Adrenal gland (tissue), 12 donors: ENCODE measurements around the gene RXFP4. TPM values are rescaled to one million over a fixed set of nuclear protein-coding genes. Genes with fewer than 3 reads are reported as not detected.
"Not testable (repeated sequence)": the region's sequence is repeated elsewhere in the genome, so short reads cannot be mapped to it uniquely, and the experiment has no call there.

Experiments
- DNase-seq, 7 donors: peaks; one replicate each; pipeline ENCODE4 v3.0.0-alpha.2; 2019 to 2020
- H3K27ac ChIP-seq, 5 donors: fragments of 200-600 bp; sonication (generic) in 4 of 5; 1 replicate in 3 of 5; 2 replicates in 2 of 5; pipeline versions ENCODE4 v1.5.1 to v1.8.0; 2016 to 2020; ENCODE audit warnings: mild to moderate bottlenecking in 1 of 5
- H3K27me3 ChIP-seq: fragments of 200-600 bp; 2 replicates; pipeline ENCODE4 v1.8.0; 2021
- H3K36me3 ChIP-seq, 2 donors: fragments of 200-600 bp; replicated peaks in 1 of 2; 1 replicate in 1 of 2; 2 replicates in 1 of 2; pipeline versions ENCODE4 v1.5.1 to v1.8.0; 2018 to 2022
- H3K4me1 ChIP-seq, 2 donors: fragments of 200-600 bp; replicated peaks in 1 of 2; 1 replicate in 1 of 2; 2 replicates in 1 of 2; pipeline versions ENCODE4 v1.5.1 to v1.8.0; 2018 to 2021
- H3K4me3 ChIP-seq, 4 donors: fragments of 200-600 bp; sonication (generic) in 3 of 4; one replicate each; pipeline ENCODE4 v1.5.1; 2016 to 2018
- H3K9me3 ChIP-seq, 3 donors: fragments of 200-600 bp; sonication (generic) in 1 of 3; replicated peaks in 1 of 3; 1 replicate in 2 of 3; 2 replicates in 1 of 3; pipeline versions ENCODE4 v1.5.1 to v1.8.0; 2016 to 2021
- POLR2A ChIP-seq, 2 donors: fragments of 450-650 bp; IDR thresholded peaks; one replicate each; pipeline ENCODE4 v1.6.1; 2017; ENCODE audit warnings: antibody characterized with exemption in 2 of 2, mild to moderate bottlenecking in 2 of 2, moderate library complexity in 1 of 2
- WGBS, 4 donors: extraction: QIAGEN DNeasy Blood & Tissue Kit in 2 of 4; methylation state at CpG; one replicate each; pipeline versions ENCODE4 v1.1.5 to v1.1.7; 2013 to 2017; 5-methylcytosine and 5-hydroxymethylcytosine counted together
- intact Hi-C, 2 donors: fragments of 100-400 bp; cut with DNase I; formaldehyde crosslinking; loops; one replicate each; pipeline versions ENCODE4 v1.14.1 to v1.15.0; 2022 to 2023
- polyA plus RNA-seq, 3 donors: library from polyadenylated mRNA; stranded (reverse); fragments of 200-250 nt in 2 of 3; fragments of 350-450 nt in 1 of 3; fragmentation: Illumina TruSeq in 1 of 3; extraction: RNeasy Lipid Tissue Mini Kit (QIAGEN cat#74804) in 1 of 3; gene quantifications; one replicate each; pipeline ENCODE4 v1.2.3, GENCODE V29; 2013 to 2014
- total RNA-seq, 9 donors: library from RNA; depleted of rRNA in 4 of 9; stranded (reverse); fragments of >200 nt in 4 of 9; fragments of 120-200 nt in 1 of 9; fragmentation: NEBNext Ultra II Directional in 1 of 9; extraction: Animal tissue kit (Norgen Biotek cat#: 25700) in 1 of 9; gene quantifications; one replicate each; pipeline versions ENCODE4 v1.1.0 to v1.2.4, GENCODE V29; 2013 to 2023
- TF ChIP-seq, protein P1 (sequence below), 6 experiments: fragments of 450-650 bp in 4 of 6; fragments of 200-600 bp in 2 of 6; sonication (generic) in 1 of 6; IDR thresholded peaks; 1 replicate in 5 of 6; 2 replicates in 1 of 6; pipeline versions ENCODE4 v1.5.1 to v1.8.0; 2016 to 2021; ENCODE audit warnings: antibody characterized with exemption in 6 of 6, mild to moderate bottlenecking in 2 of 6, moderate library complexity in 1 of 6
- donor health status: healthy with polysubstance abuse.
- donor health status: Bipolar disorder and iron deficiency.
- donor health status: DM: yes; HTN: yes; CAD: no.
- donor health status: DM: no; HTN: no; CAD: no.
- donor health status: DM: no; HTN: no; CAD: no.
- donor health status: DM: yes; HTN: yes; CAD: no.

The RXFP4 gene
- total and polyA plus RNA-seq, 12 donors, result not detected

DNA sequence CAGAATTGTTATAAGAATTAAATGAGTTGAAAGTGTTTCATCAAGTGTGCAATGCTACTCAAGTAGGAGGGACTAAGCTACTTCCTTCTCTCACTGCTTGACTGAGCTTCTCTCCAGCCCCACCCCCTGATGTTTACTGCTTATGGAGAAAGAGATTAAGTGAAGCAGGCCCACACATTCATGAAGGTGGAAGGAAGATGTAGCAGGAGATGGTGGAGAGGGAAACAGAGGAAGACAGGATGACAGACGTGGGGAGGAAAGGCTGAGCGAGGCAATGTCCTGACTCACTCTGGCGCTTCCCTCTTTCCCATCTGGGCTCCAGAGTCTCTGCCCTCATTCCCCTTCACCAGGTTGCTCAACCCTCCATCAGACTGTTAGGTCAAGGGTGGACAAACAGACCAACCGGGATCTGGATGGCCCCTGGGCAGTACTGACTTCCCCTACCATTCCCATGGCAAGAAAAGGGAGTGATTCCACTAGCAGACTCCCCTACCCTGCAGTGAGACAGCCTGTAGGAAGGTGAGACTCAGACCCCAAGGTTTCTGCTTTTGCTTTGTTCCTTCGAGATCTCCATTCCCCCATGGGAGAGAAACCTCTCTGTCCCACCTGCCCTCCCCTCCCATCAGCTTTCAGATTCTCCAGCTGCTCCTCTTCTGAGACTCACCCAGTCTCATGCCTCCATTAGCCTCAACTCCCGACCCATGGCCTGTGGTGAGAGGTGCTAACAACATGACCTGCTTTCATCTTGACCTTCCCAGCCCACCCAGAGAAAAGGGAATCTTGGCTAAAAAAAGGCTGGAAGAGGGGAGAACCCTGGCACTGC lies 40.0 kb downstream of the RXFP4 start:
- DNase-seq, result no peak
- Histone ChIP-seq H3K4me3 (no peak overlapping the region), H3K9me3 (no peaks in the 10 kb centered on the region), H3K27ac (peak overlapping the region in 1 of 5 donors; percentile 53), H3K4me1 (peaks cover 0 to 14% of the 10 kb centered on the region in 2 donors), H3K27me3 (no peaks in the 10 kb centered on the region), H3K36me3 (no peaks in the 10 kb centered on the region)
- WGBS, 4 donors, result 55 to 67% (median 65%) methylated on average over 6 of the region's 6 CpGs
- TF ChIP-seq, protein P1, sequence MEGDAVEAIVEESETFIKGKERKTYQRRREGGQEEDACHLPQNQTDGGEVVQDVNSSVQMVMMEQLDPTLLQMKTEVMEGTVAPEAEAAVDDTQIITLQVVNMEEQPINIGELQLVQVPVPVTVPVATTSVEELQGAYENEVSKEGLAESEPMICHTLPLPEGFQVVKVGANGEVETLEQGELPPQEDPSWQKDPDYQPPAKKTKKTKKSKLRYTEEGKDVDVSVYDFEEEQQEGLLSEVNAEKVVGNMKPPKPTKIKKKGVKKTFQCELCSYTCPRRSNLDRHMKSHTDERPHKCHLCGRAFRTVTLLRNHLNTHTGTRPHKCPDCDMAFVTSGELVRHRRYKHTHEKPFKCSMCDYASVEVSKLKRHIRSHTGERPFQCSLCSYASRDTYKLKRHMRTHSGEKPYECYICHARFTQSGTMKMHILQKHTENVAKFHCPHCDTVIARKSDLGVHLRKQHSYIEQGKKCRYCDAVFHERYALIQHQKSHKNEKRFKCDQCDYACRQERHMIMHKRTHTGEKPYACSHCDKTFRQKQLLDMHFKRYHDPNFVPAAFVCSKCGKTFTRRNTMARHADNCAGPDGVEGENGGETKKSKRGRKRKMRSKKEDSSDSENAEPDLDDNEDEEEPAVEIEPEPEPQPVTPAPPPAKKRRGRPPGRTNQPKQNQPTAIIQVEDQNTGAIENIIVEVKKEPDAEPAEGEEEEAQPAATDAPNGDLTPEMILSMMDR (IDR thresholded peaks at IDR 0.05), result no peak
- TF ChIP-seq POLR2A (IDR thresholded peaks at IDR 0.05), result no peak
- intact Hi-C loops, result no loop called here

DNA sequence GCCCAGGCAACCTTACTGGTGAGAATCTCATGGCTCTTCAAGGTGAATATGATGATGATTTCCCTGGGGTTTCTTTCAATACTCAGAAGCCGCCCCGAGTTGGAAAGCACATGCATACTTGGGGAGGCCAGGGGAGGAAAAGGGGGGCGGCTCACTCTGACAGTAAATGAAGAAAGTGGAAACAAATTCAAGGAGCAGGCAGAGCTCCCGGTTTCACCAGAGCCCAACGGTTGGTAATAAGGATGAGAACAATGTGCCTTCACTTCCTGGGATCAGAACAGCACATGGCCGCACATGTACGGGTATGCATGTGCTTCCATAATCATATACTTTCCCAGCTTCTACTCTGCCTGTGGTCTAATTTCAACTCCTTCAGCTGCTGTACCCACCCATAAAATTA lies 40.7 kb downstream of the RXFP4 start:
- no peak overlapping the region for H3K4me3 ChIP-seq
- H3K4me1 ChIP-seq, result peaks cover 0 to 14% of the 10 kb centered on the region in 2 donors
- no peaks in the 10 kb centered on the region for H3K9me3 ChIP-seq
- no peak for DNase-seq
- no peaks in the 10 kb centered on the region for H3K27me3 ChIP-seq
- WGBS, 4 donors, result 76 to 81% (median 81%) methylated on average over 7 of the region's 7 CpGs
- intact Hi-C loops, result no loop called here
- no peak for TF ChIP-seq POLR2A (IDR thresholded peaks at IDR 0.05)
- TF ChIP-seq, protein P1 (IDR thresholded peaks at IDR 0.05), result no peak
- no peaks in the 10 kb centered on the region for H3K36me3 ChIP-seq
- peak overlapping the region in 1 of 5 donors; percentile 53 for H3K27ac ChIP-seq

DNA sequence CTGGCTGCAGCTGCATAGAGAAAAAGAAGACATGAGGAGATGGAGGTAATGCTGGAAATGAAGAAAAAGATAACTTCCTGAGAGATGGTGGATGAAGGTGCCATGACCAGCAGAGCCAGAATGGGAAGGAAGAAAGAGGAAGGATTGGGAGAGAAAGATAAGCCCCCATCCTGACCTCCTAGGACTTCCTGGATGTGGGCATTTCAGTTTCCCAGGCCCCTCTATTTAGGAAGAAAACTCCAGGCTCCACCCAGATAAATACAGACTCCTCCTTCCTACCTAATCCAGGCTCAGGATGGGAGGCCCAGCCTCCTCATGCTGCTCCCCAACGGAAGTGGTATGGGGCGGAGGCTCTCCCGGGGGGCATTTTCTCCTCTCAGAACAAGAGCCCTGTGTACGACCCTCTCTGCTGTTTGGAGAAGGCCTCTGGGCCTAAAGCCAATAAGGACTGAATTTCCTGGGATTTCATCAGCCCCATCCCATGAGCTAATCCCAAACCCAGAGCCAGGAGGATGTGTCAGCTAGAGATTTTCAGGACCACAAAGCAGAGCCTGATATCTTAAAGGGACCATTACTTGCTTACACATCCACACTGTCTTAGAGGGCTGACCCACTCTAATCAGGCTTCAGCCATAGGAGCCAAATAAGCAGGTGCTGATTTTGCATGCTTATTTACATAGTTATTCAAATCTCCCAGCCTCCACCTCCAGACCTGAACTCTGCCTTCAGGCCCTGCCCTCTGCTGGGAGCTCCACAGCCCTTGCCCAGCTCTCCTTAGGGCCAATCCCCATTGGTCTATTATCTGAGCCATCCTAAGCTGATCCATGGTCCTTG lies 42.0 kb downstream of the RXFP4 start:
- no peak for TF ChIP-seq POLR2A (IDR thresholded peaks at IDR 0.05)
- H3K36me3 ChIP-seq, result no peaks in the 10 kb centered on the region
- H3K27ac ChIP-seq, result peak overlapping the region in 2 of 5 donors; percentile 32 to 45
- no peaks in the 10 kb centered on the region for H3K9me3 ChIP-seq
- 30 to 63% (median 50%) methylated on average over 4 of the region's 4 CpGs for WGBS, 4 donors
- no peak overlapping the region for H3K4me3 ChIP-seq
- DNase-seq, result peak in 1 of 7 donors; percentile 63
- H3K4me1 ChIP-seq, result peaks cover 0 to 14% of the 10 kb centered on the region in 2 donors
- intact Hi-C loops, result no loop called here
- no peaks in the 10 kb centered on the region for H3K27me3 ChIP-seq

DNA sequence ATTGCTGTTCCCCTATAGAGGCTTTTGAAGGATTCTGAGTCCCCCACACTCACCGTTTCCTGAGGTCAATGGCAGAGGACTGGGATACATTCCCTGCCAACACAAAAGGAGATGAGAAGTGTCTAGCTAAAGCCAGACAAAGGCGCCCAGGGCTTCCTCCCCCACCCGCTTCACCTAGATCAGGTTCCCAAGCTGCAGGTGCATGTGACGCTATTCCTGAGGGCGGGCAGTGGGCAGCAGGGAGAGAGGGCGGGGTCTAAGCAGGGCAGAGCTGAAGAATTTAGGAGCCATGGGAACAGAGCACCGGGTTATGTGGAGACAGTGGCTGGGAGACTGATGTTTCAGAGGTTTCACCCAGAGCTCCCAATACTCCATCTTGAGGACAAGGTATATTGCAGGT lies 42.9 kb downstream of the RXFP4 start:
- whole genome bisulfite sequencing, 4 donors, result 79 to 92% (median 88%) methylated on average over 5 to 7 of the region's 7 CpGs
- DNase-seq, result no peak
- intact Hi-C loops, result no loop called here
- TF ChIP-seq, protein P1 (IDR thresholded peaks at IDR 0.05), result no peak
- no peak for TF ChIP-seq POLR2A (IDR thresholded peaks at IDR 0.05)
- Histone ChIP-seq H3K4me1 (peaks cover 0 to 18% of the 10 kb centered on the region in 2 donors), H3K4me3 (no peak overlapping the region), H3K27me3 (no peaks in the 10 kb centered on the region), H3K9me3 (no peaks in the 10 kb centered on the region), H3K27ac (no peak overlapping the region), H3K36me3 (no peaks in the 10 kb centered on the region)

DNA sequence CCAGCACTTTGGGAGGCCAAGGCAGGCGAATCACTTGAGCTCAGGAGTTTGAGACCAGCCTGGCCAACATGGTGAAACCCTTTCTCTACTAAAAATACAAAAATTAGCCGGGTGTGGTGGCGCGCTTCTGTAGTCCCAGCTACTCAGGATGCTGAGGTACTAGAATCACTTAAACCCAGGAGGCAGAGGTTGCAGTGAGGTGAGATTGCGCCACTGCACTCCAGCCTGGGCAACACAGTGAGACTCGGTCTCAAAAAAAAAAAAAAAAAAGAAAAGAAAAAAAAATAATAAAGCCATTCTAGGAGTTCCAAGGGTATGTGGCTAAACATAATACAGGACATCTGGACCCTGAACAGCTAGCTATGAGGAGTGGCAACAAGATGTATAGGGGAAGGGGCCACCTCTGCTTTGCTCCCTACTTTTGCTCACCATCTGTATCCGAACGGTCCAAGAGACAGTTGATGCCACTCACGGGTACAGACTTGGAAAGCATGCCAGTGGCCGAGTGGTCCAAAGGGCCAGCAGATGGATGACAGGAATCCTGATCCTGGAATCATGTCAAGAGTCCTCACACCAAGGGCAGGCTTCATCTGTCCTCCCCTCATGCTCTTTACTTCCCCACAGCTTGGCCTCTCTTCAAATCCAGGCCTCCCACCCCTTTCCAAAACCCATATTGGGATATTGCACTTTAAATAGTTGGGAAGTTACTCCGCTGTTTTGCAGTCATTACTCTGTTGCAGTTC lies 43.6 kb downstream of the RXFP4 start:
- H3K27me3 ChIP-seq, H3K9me3 ChIP-seq, intact Hi-C loops, DNase-seq, H3K4me3 ChIP-seq, H3K36me3 ChIP-seq, H3K27ac ChIP-seq: not testable (repeated sequence)
- 84 to 87% (median 86%) methylated on average over 11 of the region's 11 CpGs for whole genome bisulfite sequencing, 4 donors
- peaks cover 0 to 17% of the 10 kb centered on the region in 2 donors for H3K4me1 ChIP-seq
